GM21390 (cell line): Measurements from ENCODE around the gene JOSD1.
A peak's percentile ranks its signal among the peaks of the same experiment; 100 is the strongest.
"Not testable (repeated sequence)": the region's sequence is repeated elsewhere in the genome, so short reads cannot be mapped to it uniquely, and the experiment has no call there.

Experiments
- ATAC-seq: cut with Tn5 transposase; IDR thresholded peaks from one replicate; pipeline ENCODE4 v1.9.1; 2021; ENCODE audit not compliant: unreplicated experiment

Gene JOSD1

GRCh38 chr22:38694049-38694448 is 6.7 kb downstream of the JOSD1 start:
- ATAC-seq = no peak

DNA sequence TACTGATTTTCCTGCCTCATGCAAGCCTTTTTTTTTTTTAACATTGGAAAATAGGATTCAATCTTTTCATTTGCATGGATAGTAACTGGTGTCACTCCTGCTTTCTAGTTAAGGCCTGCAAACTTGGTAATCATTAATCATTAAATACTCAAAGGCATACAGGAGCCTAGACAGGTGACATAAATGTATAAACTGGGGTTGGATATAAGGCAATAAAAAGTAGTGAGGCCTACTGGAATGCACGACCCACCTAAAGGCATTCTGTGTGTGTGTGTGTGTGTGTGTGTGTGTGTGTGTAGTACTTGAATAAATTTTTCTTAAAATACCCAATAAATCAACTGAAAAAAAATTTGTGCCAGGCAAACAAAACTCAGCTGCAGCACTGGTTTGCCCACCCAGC is 11.1 kb downstream of the JOSD1 start:
- no peak for ATAC-seq

- ATAC-seq = no peak
Observed at GRCh38 chr22:38685761-38686160, 15.0 kb downstream of the JOSD1 start.

GRCh38 chr22:38684895-38685294 is 15.8 kb downstream of the JOSD1 start:
- ATAC-seq = no peak

- peak; percentile 93 for ATAC-seq
Observed at GRCh38 chr22:38681582-38682335, 19.0 kb downstream of the JOSD1 start, which contains the start of gene TOMM22. Gene TOMM22 (plus strand): TSS chr22:38681957. CDS start chr22:38681979, 22 bp downstream.

- ATAC-seq = no peak
Observed at GRCh38 chr22:38675833-38676232, 24.9 kb downstream of the JOSD1 start.

GRCh38 chr22:38674888-38675287 is 25.9 kb downstream of the JOSD1 start:
- no peak for ATAC-seq

- peak; percentile 38 for ATAC-seq
Observed at GRCh38 chr22:38657045-38657909, 43.5 kb downstream of the JOSD1 start.

DNA sequence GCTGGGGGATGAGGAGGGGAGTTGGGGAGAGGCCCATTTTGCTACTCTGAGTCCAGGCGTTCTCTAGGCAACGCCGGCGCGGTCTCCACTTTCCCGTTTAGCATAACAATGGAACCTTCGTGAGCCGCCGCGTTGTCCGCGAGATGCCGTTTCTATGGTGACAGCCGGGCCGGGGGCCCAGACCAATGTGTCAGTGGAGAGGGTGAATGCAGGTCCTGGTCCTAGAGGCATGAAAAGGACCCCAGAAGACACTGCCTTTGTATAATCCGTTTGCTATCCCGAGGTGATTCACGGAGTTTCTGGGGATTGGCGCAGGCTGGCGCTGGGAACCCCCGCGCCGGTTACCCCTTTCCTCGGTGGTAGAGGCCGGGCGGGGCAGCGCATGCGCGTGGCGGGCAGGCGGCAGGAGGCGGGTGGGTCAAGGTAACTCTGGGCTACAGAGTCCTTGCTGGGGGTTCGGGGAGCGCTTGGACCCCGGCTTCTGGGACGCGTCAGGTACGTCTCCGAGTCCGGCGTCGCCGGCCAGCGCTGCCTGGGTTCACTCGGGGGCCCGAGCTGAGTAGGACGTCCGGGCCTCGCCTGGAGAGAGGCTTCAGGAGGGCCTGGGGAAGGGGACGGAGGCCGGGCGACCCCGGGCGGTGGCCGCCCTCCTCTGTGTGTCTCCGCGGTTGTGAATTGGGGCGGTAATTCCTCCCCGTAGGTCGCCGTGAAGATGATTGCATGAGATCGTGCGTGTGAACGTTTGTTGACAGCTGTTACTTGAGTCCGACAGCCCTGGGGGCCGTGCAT is 44.3 kb downstream of the JOSD1 start, which contains the start of the genes CBY1 and FAM227A:
TSS of gene CBY1 (plus strand) at position 383 of the 789 bp plus-strand sequence. CDS start 11,417 bp downstream, outside the sequence.
TSS of gene FAM227A (minus strand) at position 137 of the 789 bp plus-strand sequence. CDS start 6,224 bp downstream, outside the sequence.
- ATAC-seq = peak; percentile 67

GRCh38 chr22:38655519-38656255 is 45.1 kb downstream of the JOSD1 start:
- ATAC-seq = no peak

- no peak for ATAC-seq
Observed at GRCh38 chr22:38653741-38654140, 47.0 kb downstream of the JOSD1 start.

- no peak for ATAC-seq
Observed at GRCh38 chr22:38652859-38653258, 47.9 kb downstream of the JOSD1 start.

DNA sequence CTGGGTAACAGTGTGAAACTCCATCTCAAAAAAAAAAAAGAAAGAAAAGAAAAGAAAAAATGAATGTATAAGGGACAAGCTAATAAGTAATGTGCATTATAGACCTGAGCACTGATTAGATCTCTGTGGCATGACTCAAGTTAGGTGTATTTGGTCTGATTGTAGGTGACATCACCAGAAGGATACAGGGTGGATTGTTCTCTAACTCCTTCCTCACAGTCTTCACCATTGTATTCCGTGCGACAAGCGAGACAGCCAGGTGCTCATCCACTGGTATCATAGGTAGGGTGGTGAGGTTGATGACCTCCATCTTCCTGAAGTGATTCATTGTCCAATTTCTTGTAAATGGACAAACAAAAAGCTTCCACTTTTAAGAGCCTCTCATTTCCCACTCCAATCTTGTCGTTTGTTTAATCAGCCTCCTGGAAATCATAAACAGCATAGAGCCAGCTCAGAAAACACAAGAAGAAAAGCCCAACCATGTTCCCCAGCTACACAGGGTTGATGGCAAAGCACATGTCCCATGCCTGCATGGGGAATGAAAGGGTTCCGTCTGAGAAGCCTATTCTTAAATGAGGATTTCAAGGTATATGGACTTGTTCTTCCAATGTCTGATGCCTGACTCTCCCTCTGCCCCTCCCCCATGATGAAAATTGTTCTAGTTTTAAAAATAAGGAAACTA is 50.8 kb downstream of the JOSD1 start:
- no peak for ATAC-seq

- ATAC-seq = no peak
Observed at GRCh38 chr22:38645430-38645829, 55.3 kb downstream of the JOSD1 start.

- ATAC-seq = not testable (repeated sequence)
Observed at GRCh38 chr22:38644245-38644644, 56.5 kb downstream of the JOSD1 start.

DNA sequence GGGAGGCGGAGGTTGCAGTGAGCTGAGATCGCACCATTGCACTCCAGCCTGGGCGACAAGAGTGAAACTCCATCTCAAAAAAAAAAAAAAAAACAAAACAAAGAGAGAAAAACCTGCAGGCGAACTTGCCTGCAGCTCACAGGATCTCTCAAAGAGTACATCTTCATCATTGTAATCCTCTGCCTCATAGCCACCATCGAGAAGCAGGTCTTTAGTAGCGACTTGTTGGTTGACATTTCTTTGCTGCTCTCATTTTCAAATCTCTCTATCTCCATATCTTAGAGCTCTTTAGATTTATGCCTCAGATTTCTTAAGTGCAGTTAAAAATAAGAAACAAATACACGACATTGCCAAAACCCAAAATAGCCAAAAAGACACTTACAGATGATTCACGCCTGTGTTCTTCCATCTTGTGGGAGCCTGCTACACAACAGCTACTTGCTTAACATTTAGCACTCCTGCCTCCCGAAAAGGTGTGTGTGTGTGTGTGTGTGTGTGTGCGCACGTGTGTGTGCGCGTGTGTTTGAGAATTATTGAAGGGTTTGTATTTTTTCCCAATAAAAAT is 59.2 kb downstream of the JOSD1 start:
- no peak for ATAC-seq

GRCh38 chr22:38638728-38639127 is 62.0 kb downstream of the JOSD1 start:
- no peak for ATAC-seq

- no peak for ATAC-seq
Observed at GRCh38 chr22:38638216-38638615, 62.5 kb downstream of the JOSD1 start.
